Liver (tissue), 3 donors: ENCODE measurements around the gene RNF144B.

Experiments
- EGR1 ChIP-seq, 2 donors: IDR thresholded peaks; 2 replicates each; pipeline ENCODE4 v1.6.1; 2016 to 2018; ENCODE audit warnings: antibody characterized with exemption in 2 of 2, low read depth in 2 of 2
- GABPA ChIP-seq, 2 donors: IDR thresholded peaks in 1 of 2; conservative IDR thresholded peaks in 1 of 2; 2 replicates each; pipeline ENCODE4 v1.6.1; 2016; ENCODE audit warnings: antibody characterized with exemption in 2 of 2, mild to moderate bottlenecking in 1 of 2, moderate library complexity in 1 of 2
- HNF4G ChIP-seq: IDR thresholded peaks from 2 replicates; pipeline ENCODE4 v1.6.1; 2016; ENCODE audit warnings: antibody characterized with exemption
- JUND ChIP-seq, 2 donors: IDR thresholded peaks; 2 replicates each; pipeline ENCODE4 v1.6.1; 2016; ENCODE audit warnings: antibody characterized with exemption in 2 of 2
- RAD21 ChIP-seq, 2 donors: IDR thresholded peaks; 2 replicates each; pipeline ENCODE4 v1.6.1; 2016; ENCODE audit warnings: antibody characterized with exemption in 2 of 2, mild to moderate bottlenecking in 2 of 2
- REST ChIP-seq: IDR thresholded peaks from 2 replicates; pipeline ENCODE4 v1.6.1; 2016; ENCODE audit warnings: antibody characterized with exemption, mild to moderate bottlenecking
- RXRA ChIP-seq, 2 donors: IDR thresholded peaks; 2 replicates each; pipeline ENCODE4 v1.6.1; 2017 to 2018; ENCODE audit warnings: antibody characterized with exemption in 2 of 2, mild to moderate bottlenecking in 1 of 2
- YY1 ChIP-seq: IDR thresholded peaks from 2 replicates; pipeline ENCODE4 v1.6.1; 2016; ENCODE audit warnings: antibody characterized with exemption, mild to moderate bottlenecking
- TF ChIP-seq, protein P1 (sequence below): fragments of 150-350 bp; IDR thresholded peaks from 2 replicates; pipeline ENCODE4 v1.5.1; 2017; ENCODE audit warnings: improper control_type of control experiment, low read depth, low read length; ENCODE audit not compliant: missing input control
- TF ChIP-seq, protein P2 (sequence below): IDR thresholded peaks from 2 replicates; pipeline ENCODE4 v1.6.1; 2016; ENCODE audit warnings: antibody characterized with exemption
- TF ChIP-seq, protein P3 (sequence below): IDR thresholded peaks from 2 replicates; pipeline ENCODE4 v1.6.1; 2016; ENCODE audit warnings: antibody characterized with exemption
- donor health status: healthy.
- donor health status: healthy.

- TF ChIP-seq, protein P1, sequence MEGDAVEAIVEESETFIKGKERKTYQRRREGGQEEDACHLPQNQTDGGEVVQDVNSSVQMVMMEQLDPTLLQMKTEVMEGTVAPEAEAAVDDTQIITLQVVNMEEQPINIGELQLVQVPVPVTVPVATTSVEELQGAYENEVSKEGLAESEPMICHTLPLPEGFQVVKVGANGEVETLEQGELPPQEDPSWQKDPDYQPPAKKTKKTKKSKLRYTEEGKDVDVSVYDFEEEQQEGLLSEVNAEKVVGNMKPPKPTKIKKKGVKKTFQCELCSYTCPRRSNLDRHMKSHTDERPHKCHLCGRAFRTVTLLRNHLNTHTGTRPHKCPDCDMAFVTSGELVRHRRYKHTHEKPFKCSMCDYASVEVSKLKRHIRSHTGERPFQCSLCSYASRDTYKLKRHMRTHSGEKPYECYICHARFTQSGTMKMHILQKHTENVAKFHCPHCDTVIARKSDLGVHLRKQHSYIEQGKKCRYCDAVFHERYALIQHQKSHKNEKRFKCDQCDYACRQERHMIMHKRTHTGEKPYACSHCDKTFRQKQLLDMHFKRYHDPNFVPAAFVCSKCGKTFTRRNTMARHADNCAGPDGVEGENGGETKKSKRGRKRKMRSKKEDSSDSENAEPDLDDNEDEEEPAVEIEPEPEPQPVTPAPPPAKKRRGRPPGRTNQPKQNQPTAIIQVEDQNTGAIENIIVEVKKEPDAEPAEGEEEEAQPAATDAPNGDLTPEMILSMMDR: no peak
- TF ChIP-seq EGR1 (IDR thresholded peaks at IDR 0.05; ENCODE audit: low read depth in 2 of 2) (no peak), REST (no peak), RXRA (IDR thresholded peaks at IDR 0.05) (no peak), JUND (IDR thresholded peaks at IDR 0.05) (no peak), YY1 (no peak), GABPA (IDR thresholded peaks at IDR 0.05 in 1 of 2, conservative IDR thresholded peaks at IDR 0.05 in 1 of 2) (no peak), HNF4G (no peak), RAD21 (IDR thresholded peaks at IDR 0.05) (no peak)
- TF ChIP-seq, protein P2, sequence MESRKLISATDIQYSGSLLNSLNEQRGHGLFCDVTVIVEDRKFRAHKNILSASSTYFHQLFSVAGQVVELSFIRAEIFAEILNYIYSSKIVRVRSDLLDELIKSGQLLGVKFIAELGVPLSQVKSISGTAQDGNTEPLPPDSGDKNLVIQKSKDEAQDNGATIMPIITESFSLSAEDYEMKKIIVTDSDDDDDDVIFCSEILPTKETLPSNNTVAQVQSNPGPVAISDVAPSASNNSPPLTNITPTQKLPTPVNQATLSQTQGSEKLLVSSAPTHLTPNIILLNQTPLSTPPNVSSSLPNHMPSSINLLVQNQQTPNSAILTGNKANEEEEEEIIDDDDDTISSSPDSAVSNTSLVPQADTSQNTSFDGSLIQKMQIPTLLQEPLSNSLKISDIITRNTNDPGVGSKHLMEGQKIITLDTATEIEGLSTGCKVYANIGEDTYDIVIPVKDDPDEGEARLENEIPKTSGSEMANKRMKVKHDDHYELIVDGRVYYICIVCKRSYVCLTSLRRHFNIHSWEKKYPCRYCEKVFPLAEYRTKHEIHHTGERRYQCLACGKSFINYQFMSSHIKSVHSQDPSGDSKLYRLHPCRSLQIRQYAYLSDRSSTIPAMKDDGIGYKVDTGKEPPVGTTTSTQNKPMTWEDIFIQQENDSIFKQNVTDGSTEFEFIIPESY: no peak
- TF ChIP-seq, protein P3, sequence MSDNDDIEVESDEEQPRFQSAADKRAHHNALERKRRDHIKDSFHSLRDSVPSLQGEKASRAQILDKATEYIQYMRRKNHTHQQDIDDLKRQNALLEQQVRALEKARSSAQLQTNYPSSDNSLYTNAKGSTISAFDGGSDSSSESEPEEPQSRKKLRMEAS: no peak
Measured at GRCh38 chr6:18444111-18444510, 57.0 kb downstream of the RNF144B start.
